Measurements from ENCODE around the gene NUP93.

NUP93 gene

GRCh38 chr16:56743840-56744239 is 13.9 kb downstream of the NUP93 start:
- DNase-seq (ENCODE audit: low read depth) = no peak

GRCh38 chr16:56744996-56745640 is 15.2 kb downstream of the NUP93 start:
- DNase-seq (ENCODE audit: low read depth) = peak; percentile 49

- DNase-seq (ENCODE audit: low read depth) = peak; percentile 5
Observed at GRCh38 chr16:56747486-56748045, 17.6 kb downstream of the NUP93 start.

- DNase-seq (ENCODE audit: low read depth) = no peak
Observed at GRCh38 chr16:56748191-56748590, 18.3 kb downstream of the NUP93 start.

- no peak for DNase-seq (ENCODE audit: low read depth)
Observed at GRCh38 chr16:56748826-56749225, 18.9 kb downstream of the NUP93 start.

GRCh38 chr16:56749672-56750491 is 20.0 kb downstream of the NUP93 start:
- DNase-seq (ENCODE audit: low read depth) = no peak

- peak; percentile 78 for DNase-seq (ENCODE audit: low read depth)
Observed at GRCh38 chr16:56753410-56753809, 23.5 kb downstream of the NUP93 start.

GRCh38 chr16:56755038-56755437 is 25.1 kb downstream of the NUP93 start:
- DNase-seq (ENCODE audit: low read depth) = no peak

- DNase-seq (ENCODE audit: low read depth) = no peak
Observed at GRCh38 chr16:56758432-56758831, 28.5 kb downstream of the NUP93 start.

GRCh38 chr16:56758930-56759329 is 29.0 kb downstream of the NUP93 start:
- DNase-seq (ENCODE audit: low read depth) = no peak

- no peak for DNase-seq (ENCODE audit: low read depth)
Observed at GRCh38 chr16:56763291-56763916, 33.5 kb downstream of the NUP93 start.

- no peak for DNase-seq (ENCODE audit: low read depth)
Observed at GRCh38 chr16:56764835-56765234, 34.9 kb downstream of the NUP93 start.

GRCh38 chr16:56765949-56766348 is 36.0 kb downstream of the NUP93 start:
- DNase-seq (ENCODE audit: low read depth) = no peak

GRCh38 chr16:56767024-56767423 is 37.1 kb downstream of the NUP93 start:
- no peak for DNase-seq (ENCODE audit: low read depth)

GRCh38 chr16:56769677-56770076 is 39.7 kb downstream of the NUP93 start:
- DNase-seq (ENCODE audit: low read depth) = peak; percentile 33

GRCh38 chr16:56771558-56772279 is 41.8 kb downstream of the NUP93 start:
- no peak for DNase-seq (ENCODE audit: low read depth)

GRCh38 chr16:56773532-56773931 is 43.6 kb downstream of the NUP93 start:
- DNase-seq (ENCODE audit: low read depth) = no peak

GRCh38 chr16:56774016-56774680 is 44.2 kb downstream of the NUP93 start:
- DNase-seq (ENCODE audit: low read depth) = no peak

- no peak for DNase-seq (ENCODE audit: low read depth)
Observed at GRCh38 chr16:56775162-56775561, 45.2 kb downstream of the NUP93 start.

GRCh38 chr16:56776562-56776961 is 46.6 kb downstream of the NUP93 start:
- DNase-seq (ENCODE audit: low read depth) = peak; percentile 80

- no peak for DNase-seq (ENCODE audit: low read depth)
Observed at GRCh38 chr16:56777001-56777400, 47.1 kb downstream of the NUP93 start.

- peak; percentile 17 for DNase-seq (ENCODE audit: low read depth)
Observed at GRCh38 chr16:56777482-56777881, 47.6 kb downstream of the NUP93 start.

Measured in amniotic epithelial cell (primary cell).